OCI-LY1 (cell line): ENCODE results near the gene PCNX2.
A peak's percentile ranks its signal among the peaks of the same experiment; 100 is the strongest.

Experiments used
- H2AFZ ChIP-seq: fragments of 200-600 bp; sonication (generic), shearing (Covaris generic); 2 replicates; pipeline ENCODE4 v1.6.0; 2014; ENCODE audit warnings: antibody characterized with exemption, mild to moderate bottlenecking, low read length
- H3F3A ChIP-seq: fragments of 200-600 bp; sonication (generic), shearing (Covaris generic); 2 replicates; pipeline ENCODE4 v1.6.0; 2014; ENCODE audit warnings: mild to moderate bottlenecking, antibody characterized with exemption, low read length, moderate library complexity; ENCODE audit not compliant: insufficient read depth
- H3K27ac ChIP-seq: fragments of 200-600 bp; sonication (generic); 2 replicates; pipeline ENCODE4 v1.5.1; 2014; ENCODE audit warnings: low read length, mixed run types, mild to moderate bottlenecking, low read depth; ENCODE audit not compliant: poor library complexity, severe bottlenecking
- H3K27me3 ChIP-seq: fragments of 200-600 bp; sonication (generic); 2 replicates; pipeline ENCODE4 v1.6.0; 2014; ENCODE audit warnings: antibody characterized with exemption, mild to moderate bottlenecking, low read length, moderate library complexity; ENCODE audit not compliant: insufficient read depth
- H3K36me3 ChIP-seq: fragments of 200-600 bp; sonication (generic); 2 replicates; pipeline ENCODE4 v1.6.1; 2014; ENCODE audit warnings: mild to moderate bottlenecking, antibody characterized with exemption, low read length, moderate library complexity, mixed read lengths; ENCODE audit not compliant: insufficient read depth
- H3K4me1 ChIP-seq: fragments of 200-600 bp; sonication (generic); 2 replicates; pipeline ENCODE4 v1.5.1; 2014; ENCODE audit warnings: mild to moderate bottlenecking, low read length, moderate library complexity; ENCODE audit not compliant: insufficient read depth, severe bottlenecking
- H3K4me2 ChIP-seq: fragments of 200-600 bp; sonication (generic), shearing (Covaris generic); 2 replicates; pipeline ENCODE4 v1.6.1; 2014; ENCODE audit warnings: low read length
- H3K4me3 ChIP-seq: fragments of 200-600 bp; sonication (generic); 2 replicates; pipeline ENCODE4 v1.5.1; 2014; ENCODE audit warnings: low read length, low read depth, mild to moderate bottlenecking, mixed read lengths; ENCODE audit not compliant: poor library complexity, severe bottlenecking
- H3K79me2 ChIP-seq: fragments of 200-600 bp; shearing (Covaris generic); 2 replicates; pipeline ENCODE4 v1.6.1; 2016; ENCODE audit warnings: mixed run types, low read length, mixed read lengths; ENCODE audit not compliant: insufficient read depth
- H3K9ac ChIP-seq: fragments of 200-600 bp; sonication (generic), shearing (Covaris generic); 2 replicates; pipeline ENCODE4 v1.6.1; 2014; ENCODE audit warnings: mild to moderate bottlenecking, low read length, mixed read lengths
- H3K9me2 ChIP-seq: fragments of 200-600 bp; sonication (generic), shearing (Covaris generic); 2 replicates; pipeline ENCODE4 v1.6.1; 2014; ENCODE audit warnings: low read depth, mild to moderate bottlenecking, low read length, mixed read lengths
- H3K9me3 ChIP-seq: fragments of 200-600 bp; shearing (Covaris generic); 2 replicates; pipeline ENCODE4 v1.6.1; 2014; ENCODE audit warnings: low read length, mixed read lengths
- H4K20me1 ChIP-seq: fragments of 200-600 bp; sonication (generic), shearing (Covaris generic); 2 replicates; pipeline ENCODE4 v1.6.0; 2016; ENCODE audit warnings: mild to moderate bottlenecking, low read length; ENCODE audit not compliant: insufficient read depth
- CTCF ChIP-seq: fragments of 200-600 bp; sonication (generic), shearing (Covaris generic); IDR thresholded peaks from 2 replicates; pipeline ENCODE4 v1.5.1; 2017; ENCODE audit warnings: mild to moderate bottlenecking, antibody characterized with exemption, low read length, moderate library complexity, mixed read lengths
- EZH2 ChIP-seq: fragments of 200-600 bp; sonication (generic), shearing (Covaris generic); IDR thresholded peaks from 2 replicates; pipeline ENCODE4 v1.8.0; 2017; ENCODE audit warnings: borderline replicate concordance, mixed run types, mild to moderate bottlenecking, antibody characterized with exemption, low read length, moderate library complexity, mixed read lengths

The PCNX2 gene

GRCh38 chr1:233304489-233305102 is 9.1 kb upstream of the PCNX2 start:
- Histone ChIP-seq H3K4me2 (no peak overlapping the region), H3K36me3 (no peaks in the 10 kb centered on the region), H3K27me3 (no peaks in the 10 kb centered on the region), H3K9me2 (no peaks in the 10 kb centered on the region), H3K9me3 (no peaks in the 10 kb centered on the region), H3K9ac (no peak overlapping the region), H3K4me3 (no peak overlapping the region), H3K4me1 (no peaks in the 10 kb centered on the region), H3K79me2 (no peaks in the 10 kb centered on the region), H2AFZ (no peak overlapping the region), H4K20me1 (no peaks in the 10 kb centered on the region), H3F3A (no peaks in the 10 kb centered on the region), H3K27ac (no peak overlapping the region)
- no peak for TF ChIP-seq EZH2
- TF ChIP-seq CTCF = peak; percentile 74

- no peak overlapping the region for H2AFZ ChIP-seq
Observed at GRCh38 chr1:233300326-233300725, 4.8 kb upstream of the PCNX2 start.

GRCh38 chr1:233299450-233299849 is 3.9 kb upstream of the PCNX2 start:
- Histone ChIP-seq H2AFZ (no peak overlapping the region), H3F3A (no peaks in the 10 kb centered on the region), H3K9me2 (no peaks in the 10 kb centered on the region), H3K9ac (no peak overlapping the region), H3K27me3 (no peaks in the 10 kb centered on the region), H3K4me2 (no peak overlapping the region), H3K4me1 (peaks cover 16% of the 10 kb centered on the region), H4K20me1 (no peaks in the 10 kb centered on the region), H3K79me2 (no peaks in the 10 kb centered on the region), H3K9me3 (no peaks in the 10 kb centered on the region), H3K4me3 (no peak overlapping the region), H3K27ac (no peak overlapping the region), H3K36me3 (no peaks in the 10 kb centered on the region)
- TF ChIP-seq CTCF = no peak
- TF ChIP-seq EZH2 = no peak

More at GRCh38 chr1:233300326-233300725, 4.8 kb upstream of the PCNX2 start:
- TF ChIP-seq CTCF = no peak
- no peak for TF ChIP-seq EZH2
- no peaks in the 10 kb centered on the region for H3K27me3 ChIP-seq
- H3K4me1 ChIP-seq = peaks cover 8% of the 10 kb centered on the region
- no peaks in the 10 kb centered on the region for H3K36me3 ChIP-seq
- H3F3A ChIP-seq = no peaks in the 10 kb centered on the region
- H3K4me2 ChIP-seq = no peak overlapping the region
- no peak overlapping the region for H3K9ac ChIP-seq
- H3K79me2 ChIP-seq = no peaks in the 10 kb centered on the region
- H4K20me1 ChIP-seq = no peaks in the 10 kb centered on the region
- H3K27ac ChIP-seq = no peak overlapping the region
- no peaks in the 10 kb centered on the region for H3K9me2 ChIP-seq
- H3K4me3 ChIP-seq = no peak overlapping the region
- H3K9me3 ChIP-seq = no peaks in the 10 kb centered on the region
